IMR-90 (cell line): ENCODE data around the gene ACSL4. TPM values are rescaled to one million over a fixed set of nuclear protein-coding genes. Genes with fewer than 3 reads are reported as not detected.
A peak's percentile ranks its signal among the peaks of the same experiment; 100 is the strongest.

Source experiments
- ATAC-seq: fragments of 200-7000 bp; cut with Tn5 transposase; 2 replicates; pipeline ENCODE4 v1.9.1; 2020; ENCODE audit warnings: low read depth, mild to moderate bottlenecking, moderate library complexity
- BruUV-seq: library from RNA; stranded (reverse); fragments of 400-500 nt; replicated peaks from 2 replicates; lab custom pipeline; 2021; lab: Mats Ljungman, UMichigan
- CTCF ChIA-PET: fragments of 300-600 bp; formaldehyde crosslinking; extraction: SDS; loops from one replicate; lab custom pipeline; 2021; ENCODE audit warnings: antibody characterized with exemption; lab: Yijun Ruan, JAX
- POLR2A ChIA-PET: fragments of 300-600 bp; sonication (Branson Sonifier 250); formaldehyde crosslinking; loops from one replicate; lab custom pipeline; 2022; ENCODE audit warnings: antibody characterized with exemption; ENCODE audit not compliant: unreplicated experiment; lab: Charles Lee
- DNase-seq: peaks from one replicate; pipeline ENCODE4 v3.0.0; 2013
- H2AFZ ChIP-seq: replicated peaks from 2 replicates; pipeline ENCODE3; 2013; ENCODE audit warnings: low read length, mild to moderate bottlenecking; ENCODE audit not compliant: poor library complexity
- H2AK5ac ChIP-seq: 2 replicates; pipeline ENCODE4 v1.6.1; 2013; ENCODE audit warnings: low read depth, low read length, inconsistent platforms
- H2AK9ac ChIP-seq: replicated peaks from 2 replicates; pipeline ENCODE3; 2013; ENCODE audit warnings: mild to moderate bottlenecking, low read depth, low read length, moderate library complexity; ENCODE audit not compliant: poor library complexity
- H2BK120ac ChIP-seq: 2 replicates; pipeline ENCODE4 v1.6.1; 2013; ENCODE audit warnings: low read depth, low read length, inconsistent platforms
- H2BK15ac ChIP-seq: 3 replicates; pipeline ENCODE4 v1.6.1; 2013; ENCODE audit warnings: low read depth, low read length, inconsistent platforms
- H2BK20ac ChIP-seq: 2 replicates; pipeline ENCODE4 v1.6.1; 2013; ENCODE audit warnings: low read depth, mild to moderate bottlenecking, inconsistent platforms, low read length, moderate library complexity
- H2BK5ac ChIP-seq: 2 replicates; pipeline ENCODE4 v1.6.1; 2013; ENCODE audit warnings: mild to moderate bottlenecking, low read depth, low read length, inconsistent platforms; ENCODE audit not compliant: poor library complexity, severe bottlenecking
- H3K14ac ChIP-seq: replicated peaks from 2 replicates; pipeline ENCODE4 v1.6.1; 2013; ENCODE audit warnings: low read depth, low read length, inconsistent platforms
- H3K18ac ChIP-seq: 2 replicates; pipeline ENCODE4 v1.6.1; 2013; ENCODE audit warnings: low read depth, low read length, control low read depth
- H3K23ac ChIP-seq: 2 replicates; pipeline ENCODE4 v1.6.1; 2013; ENCODE audit warnings: low read depth, low read length, inconsistent platforms
- H3K27ac ChIP-seq: 2 replicates; pipeline ENCODE4 v1.5.1; 2013; ENCODE audit warnings: mild to moderate bottlenecking, control low read depth, low read length; ENCODE audit not compliant: insufficient read depth
- H3K27me3 ChIP-seq: 2 replicates; pipeline ENCODE4 v1.6.1; 2013; ENCODE audit warnings: low read length; ENCODE audit not compliant: control insufficient read depth, insufficient read depth
- H3K36me3 ChIP-seq: 2 replicates; pipeline ENCODE4 v1.6.1; 2013; ENCODE audit warnings: low read length, mixed read lengths; ENCODE audit not compliant: control insufficient read depth, insufficient read depth
- H3K4ac ChIP-seq: 2 replicates; pipeline ENCODE4 v1.6.1; 2013; ENCODE audit warnings: low read depth, low read length, inconsistent platforms
- H3K4me1 ChIP-seq: 2 replicates; pipeline ENCODE4 v1.6.1; 2013; ENCODE audit warnings: low read length, mixed read lengths; ENCODE audit not compliant: control insufficient read depth, insufficient read depth
- H3K4me2 ChIP-seq: 2 replicates; pipeline ENCODE4 v1.6.1; 2013; ENCODE audit warnings: low read depth, mild to moderate bottlenecking, control low read depth, low read length, moderate library complexity
- H3K4me3 ChIP-seq: 2 replicates; pipeline ENCODE4 v1.5.1; 2013; ENCODE audit warnings: low read depth, mild to moderate bottlenecking, control low read depth, low read length, moderate library complexity; ENCODE audit not compliant: insufficient read depth
- H3K56ac ChIP-seq: 2 replicates; pipeline ENCODE4 v1.6.1; 2013; ENCODE audit warnings: low read length, inconsistent platforms; ENCODE audit not compliant: insufficient read depth; ENCODE audit errors: extremely low read depth
- H3K79me1 ChIP-seq, 2 experiments: 2 replicates each; pipeline ENCODE4 v1.6.1; 2013; ENCODE audit warnings: low read length in 2 of 2, inconsistent platforms in 1 of 2, low read depth in 1 of 2
- H3K9ac ChIP-seq: 2 replicates; pipeline ENCODE4 v1.6.1; 2013; ENCODE audit warnings: low read depth, low read length, control low read depth
- H3K9me1 ChIP-seq: 2 replicates; pipeline ENCODE4 v1.6.1; 2013; ENCODE audit warnings: low read length, inconsistent platforms; ENCODE audit not compliant: insufficient read depth
- H3K9me3 ChIP-seq: 2 replicates; pipeline ENCODE4 v1.6.1; 2013; ENCODE audit warnings: low read length; ENCODE audit not compliant: control insufficient read depth, insufficient read depth
- H4K20me1 ChIP-seq: 2 replicates; pipeline ENCODE4 v1.6.1; 2013; ENCODE audit warnings: low read length, inconsistent platforms; ENCODE audit not compliant: insufficient read depth
- H4K5ac ChIP-seq: 2 replicates; pipeline ENCODE4 v1.6.1; 2013; ENCODE audit warnings: mild to moderate bottlenecking, low read depth, low read length, control low read depth
- H4K8ac ChIP-seq, 2 experiments: 2 replicates each; pipeline ENCODE4 v1.6.1; 2013; ENCODE audit warnings: low read depth in 2 of 2, low read length in 2 of 2, control low read depth in 1 of 2, inconsistent platforms in 1 of 2
- H4K91ac ChIP-seq: 2 replicates; pipeline ENCODE4 v1.6.1; 2013; ENCODE audit warnings: low read depth, low read length, inconsistent platforms; ENCODE audit not compliant: insufficient read depth
- BHLHE40 ChIP-seq: fragments of 150-350 bp; IDR thresholded peaks from 2 replicates; pipeline ENCODE4 v1.6.1; 2016; ENCODE audit warnings: mild to moderate bottlenecking, low read depth, low read length
- CEBPB ChIP-seq: IDR thresholded peaks from 2 replicates; pipeline ENCODE4 v1.6.1; 2012; ENCODE audit warnings: low read depth, low read length, improper control_type of control experiment
- RCOR1 ChIP-seq: IDR thresholded peaks from 2 replicates; pipeline ENCODE4 v1.6.1; 2012; ENCODE audit warnings: mild to moderate bottlenecking, low read length, improper control_type of control experiment; ENCODE audit not compliant: insufficient replicate concordance
- SMC3 ChIP-seq: fragments of 150-350 bp; IDR thresholded peaks from 2 replicates; pipeline ENCODE4 v1.6.1; 2016; ENCODE audit warnings: low read depth, mild to moderate bottlenecking, antibody characterized with exemption, low read length, moderate library complexity
- whole genome bisulfite sequencing, 2 experiments: methylation state at CpG; one replicate each; pipeline versions ENCODE4 v1.1.5 to v1.1.7; 2013; ENCODE audit warnings: missing lambda C conversion rate in 2 of 2; ENCODE audit not compliant: insufficient read length in 1 of 2; ENCODE audit errors: extremely low coverage in 2 of 2; 5-methylcytosine and 5-hydroxymethylcytosine counted together
- dilution Hi-C: fragments of 300-500 bp; cut with HindIII; formaldehyde crosslinking; loops from one replicate; pipeline ENCODE4 v1.14.3; 2018; ENCODE audit warnings: low sequenced_read_pairs; ENCODE audit not compliant: unreplicated experiment
- in situ Hi-C: fragments of 300-500 bp; cut with MboI; formaldehyde crosslinking; loops from 3 replicates; pipeline ENCODE4 v1.14.3; 2019; ENCODE audit warnings: low sequenced_read_pairs, inconsistent platforms, mixed read lengths
- intact Hi-C: fragments of 100-400 bp; cut with micrococcal nuclease; formaldehyde crosslinking; loops from 2 replicates; pipeline ENCODE4 v1.10.0; 2022
- polyA plus RNA-seq, 3 experiments: library from polyadenylated mRNA; depleted of rRNA; stranded (reverse); fragments of >200 nt; gene quantifications; 2 replicates each; pipeline ENCODE4 v1.2.3, GENCODE V29; 2012; ENCODE audit warnings: low replicate concordance in 1 of 3
- total RNA-seq: library from RNA; depleted of rRNA; stranded (reverse); fragments of >200 nt; gene quantifications from 2 replicates; pipeline ENCODE4 v1.2.3, GENCODE V29; 2012
- TF ChIP-seq, protein P1 (sequence below): fragments of 150-350 bp; IDR thresholded peaks from 2 replicates; pipeline ENCODE4 v1.6.1; 2016; ENCODE audit warnings: low read depth, mild to moderate bottlenecking, low read length, moderate library complexity, borderline replicate concordance
- TF ChIP-seq, protein P2 (sequence below): fragments of 150-350 bp; IDR thresholded peaks from 2 replicates; pipeline ENCODE4 v1.6.1; 2017; ENCODE audit warnings: mild to moderate bottlenecking, antibody characterized with exemption, low read length, low read depth

Gene ACSL4
- total and polyA plus RNA-seq, 2 of the 4 experiments (the other 2 are of a cell fraction), result 29.6 to 59.7 TPM

DNA sequence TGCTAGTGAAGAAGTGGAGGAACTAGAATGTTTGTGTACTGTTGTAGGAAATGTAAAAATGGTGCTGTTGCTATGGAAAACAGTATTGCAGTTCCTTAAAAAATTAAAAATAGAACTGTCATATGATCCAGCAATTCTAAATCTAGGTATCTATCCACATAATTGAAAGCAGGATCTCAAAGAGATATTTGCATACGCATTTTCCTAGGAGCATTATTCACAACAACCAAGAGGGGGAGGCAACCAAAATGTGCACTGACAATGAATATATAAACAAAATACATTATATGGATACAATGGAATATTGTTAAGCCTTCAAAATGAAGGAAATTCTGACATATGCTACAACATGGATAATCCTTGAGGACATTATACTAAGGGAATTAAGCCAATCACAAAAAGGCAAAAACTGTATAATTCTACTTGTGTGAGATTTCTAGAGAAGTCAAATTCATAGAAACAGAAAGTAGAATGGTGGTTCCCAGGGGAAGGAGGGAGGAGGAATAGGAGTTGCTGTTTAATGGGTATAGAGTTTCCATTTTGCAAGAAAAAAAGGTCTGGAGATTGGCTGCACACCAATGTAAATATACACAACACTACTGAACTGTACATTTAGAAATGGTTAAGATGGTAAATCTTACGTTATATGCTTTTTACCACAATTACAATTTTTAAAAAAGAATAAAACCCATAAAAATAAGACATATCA is 72.5 kb downstream of the ACSL4 start:
- POLR2A ChIA-PET, result no interaction called here

More for the DNA sequence above, 72.5 kb downstream of the ACSL4 start:
- peaks cover 6% of the 10 kb centered on the region for H3K36me3 ChIP-seq
- H3K4me2 ChIP-seq, result no peak overlapping the region
- no TSS peak for BruUV-seq
- DNase-seq, result peak; percentile 32
- no peak overlapping the region for H2BK20ac ChIP-seq
- H3K27me3 ChIP-seq, result no peaks in the 10 kb centered on the region
- H3K9me1 ChIP-seq, result no peaks in the 10 kb centered on the region; the same call in 1 of the 2 replicates
- H3K4me3 ChIP-seq, result no peak overlapping the region
- H3K23ac ChIP-seq, result no peak overlapping the region
- no peak overlapping the region for H2BK120ac ChIP-seq
- H3K4me1 ChIP-seq, result no peaks in the 10 kb centered on the region
- CTCF ChIA-PET, result no interaction called here
- no peak overlapping the region for H2AK5ac ChIP-seq
- H2AK9ac ChIP-seq, result no peak overlapping the region
- H4K5ac ChIP-seq, result no peak overlapping the region
- in situ Hi-C loops, result no loop called here
- peak; percentile 17; the same call in 1 of the 2 replicates for ATAC-seq
- H4K91ac ChIP-seq, result no peak overlapping the region
- WGBS, 2 experiments, result no CpG with 5 or more reads among the region's 2 CpGs
- H3K4ac ChIP-seq, result no peak overlapping the region
- no peak overlapping the region for H3K18ac ChIP-seq
- no peak overlapping the region for H2BK5ac ChIP-seq
- dilution Hi-C loops, result no loop called here
- H3K27ac ChIP-seq, result no peak overlapping the region
- H2AFZ ChIP-seq, result no peak overlapping the region
- H4K8ac ChIP-seq, result no peak overlapping the region
- TF ChIP-seq SMC3 (no peak), CEBPB (no peak), BHLHE40 (no peak), RCOR1 (no peak)
- TF ChIP-seq, protein P1, sequence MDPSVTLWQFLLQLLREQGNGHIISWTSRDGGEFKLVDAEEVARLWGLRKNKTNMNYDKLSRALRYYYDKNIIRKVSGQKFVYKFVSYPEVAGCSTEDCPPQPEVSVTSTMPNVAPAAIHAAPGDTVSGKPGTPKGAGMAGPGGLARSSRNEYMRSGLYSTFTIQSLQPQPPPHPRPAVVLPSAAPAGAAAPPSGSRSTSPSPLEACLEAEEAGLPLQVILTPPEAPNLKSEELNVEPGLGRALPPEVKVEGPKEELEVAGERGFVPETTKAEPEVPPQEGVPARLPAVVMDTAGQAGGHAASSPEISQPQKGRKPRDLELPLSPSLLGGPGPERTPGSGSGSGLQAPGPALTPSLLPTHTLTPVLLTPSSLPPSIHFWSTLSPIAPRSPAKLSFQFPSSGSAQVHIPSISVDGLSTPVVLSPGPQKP, result no peak
- TF ChIP-seq, protein P2, sequence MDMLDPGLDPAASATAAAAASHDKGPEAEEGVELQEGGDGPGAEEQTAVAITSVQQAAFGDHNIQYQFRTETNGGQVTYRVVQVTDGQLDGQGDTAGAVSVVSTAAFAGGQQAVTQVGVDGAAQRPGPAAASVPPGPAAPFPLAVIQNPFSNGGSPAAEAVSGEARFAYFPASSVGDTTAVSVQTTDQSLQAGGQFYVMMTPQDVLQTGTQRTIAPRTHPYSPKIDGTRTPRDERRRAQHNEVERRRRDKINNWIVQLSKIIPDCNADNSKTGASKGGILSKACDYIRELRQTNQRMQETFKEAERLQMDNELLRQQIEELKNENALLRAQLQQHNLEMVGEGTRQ, result no peak
- H2BK15ac ChIP-seq, result no peak overlapping the region
- peaks cover 0 to 3% of the 10 kb centered on the region in 2 experiments; a peak in 2 of 4 replicates for H3K79me1 ChIP-seq
- H3K14ac ChIP-seq, result no peak overlapping the region
- no peaks in the 10 kb centered on the region for H3K9me3 ChIP-seq
- no peak overlapping the region for H3K56ac ChIP-seq
- H4K20me1 ChIP-seq, result no peaks in the 10 kb centered on the region
- intact Hi-C loops, result no loop called here
- no peak overlapping the region for H3K9ac ChIP-seq
